Esophagus squamous epithelium (tissue), 4 donors: ENCODE measurements around the gene ZFP92.
A peak's percentile ranks its signal among the peaks of the same experiment; 100 is the strongest.

Experiments
- CTCF ChIP-seq, 6 experiments: fragments of 450-650 bp in 4 of 6; fragments of 200-600 bp in 2 of 6; sonication (generic) in 2 of 6; IDR thresholded peaks; one replicate each; pipeline ENCODE4 v1.5.1; 2016 to 2019; ENCODE audit warnings: antibody characterized with exemption in 6 of 6, mild to moderate bottlenecking in 4 of 6, moderate library complexity in 4 of 6
- POLR2A ChIP-seq, 4 donors: fragments of 450-650 bp; IDR thresholded peaks; one replicate each; pipeline ENCODE4 v1.6.1; 2017; ENCODE audit warnings: antibody characterized with exemption in 4 of 4, mild to moderate bottlenecking in 4 of 4, moderate library complexity in 3 of 4

GRCh38 chrX:153400146-153401132 is 10.8 kb upstream of the ZFP92 start:
- TF ChIP-seq CTCF (IDR thresholded peaks at IDR 0.05) = peak; percentile 30 to 69 (median 46)
- TF ChIP-seq POLR2A (IDR thresholded peaks at IDR 0.05) = no peak
